B cell (primary cell): Measurements from ENCODE around the gene PDGFA.

ENCODE experiments used
- CTCF ChIP-seq: fragments of 200-600 bp; IDR thresholded peaks from one replicate; pipeline ENCODE4 v1.8.0; 2022; ENCODE audit warnings: antibody characterized with exemption, mild to moderate bottlenecking
- EZH2 ChIP-seq: IDR thresholded peaks from 2 replicates; pipeline ENCODE4 v1.6.1; 2012; ENCODE audit warnings: borderline replicate concordance, low read depth, mild to moderate bottlenecking, moderate library complexity, low read length; ENCODE audit not compliant: insufficient read depth, poor library complexity, severe bottlenecking

- no peak for TF ChIP-seq CTCF
- TF ChIP-seq EZH2: no peak
These were observed 8.0 kb downstream of the PDGFA start for GRCh38 chr7:511476-512145.
